SK-N-MC (cell line): ENCODE results near the gene CTNNA3.

Experiments
- EZH2 ChIP-seq: fragments of 200-600 bp; sonication (generic); IDR thresholded peaks from one replicate; pipeline ENCODE4 v1.6.1; 2017; ENCODE audit warnings: antibody characterized with exemption
- POLR2AphosphoS5 ChIP-seq: IDR thresholded peaks from 2 replicates; pipeline ENCODE4 v1.6.1; 2012; ENCODE audit warnings: mild to moderate bottlenecking, low read depth, low read length, borderline replicate concordance

DNA sequence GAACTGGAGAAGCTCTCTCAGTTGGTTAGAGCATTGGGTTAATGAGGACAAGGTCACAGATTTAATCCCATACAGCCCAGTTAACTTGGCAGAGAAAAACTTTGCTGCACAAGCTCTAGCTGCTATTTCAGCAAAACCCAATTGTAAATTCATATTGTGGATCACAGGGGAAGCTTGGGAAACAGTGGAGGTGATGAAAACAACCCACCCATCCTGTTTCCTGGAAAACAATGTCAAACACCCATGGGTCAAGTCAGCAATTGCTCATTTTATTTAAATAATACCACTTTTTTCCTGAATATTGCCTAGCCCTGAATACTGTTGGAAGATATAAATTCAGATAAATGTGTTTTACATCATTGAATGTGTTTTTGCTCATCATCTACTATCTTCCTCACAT lies 1670.8 kb downstream of the CTNNA3 start:
- TF ChIP-seq POLR2AphosphoS5 (no peak), EZH2 (no peak)
